ENCODE results near the gene NUP54.

DNA sequence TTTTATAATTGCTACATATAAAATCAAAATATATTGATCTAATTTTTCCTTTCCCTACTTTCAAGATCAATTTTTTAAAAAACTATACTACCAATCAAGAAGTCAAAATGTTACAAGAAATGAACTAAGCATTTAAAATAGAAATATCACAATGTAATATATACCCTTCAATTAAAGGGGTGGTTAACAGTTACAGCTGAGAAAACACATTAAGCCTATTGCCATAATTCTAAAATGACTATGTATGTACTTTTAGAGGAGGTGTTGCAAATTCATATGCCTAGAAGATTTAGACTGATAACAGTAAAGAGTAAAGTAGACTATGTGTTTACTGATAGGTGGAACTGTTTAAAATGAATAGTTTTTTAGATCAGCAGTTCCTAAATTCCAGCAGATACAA, 3.7 kb downstream of the NUP54 start:
- TF ChIP-seq, protein P1, sequence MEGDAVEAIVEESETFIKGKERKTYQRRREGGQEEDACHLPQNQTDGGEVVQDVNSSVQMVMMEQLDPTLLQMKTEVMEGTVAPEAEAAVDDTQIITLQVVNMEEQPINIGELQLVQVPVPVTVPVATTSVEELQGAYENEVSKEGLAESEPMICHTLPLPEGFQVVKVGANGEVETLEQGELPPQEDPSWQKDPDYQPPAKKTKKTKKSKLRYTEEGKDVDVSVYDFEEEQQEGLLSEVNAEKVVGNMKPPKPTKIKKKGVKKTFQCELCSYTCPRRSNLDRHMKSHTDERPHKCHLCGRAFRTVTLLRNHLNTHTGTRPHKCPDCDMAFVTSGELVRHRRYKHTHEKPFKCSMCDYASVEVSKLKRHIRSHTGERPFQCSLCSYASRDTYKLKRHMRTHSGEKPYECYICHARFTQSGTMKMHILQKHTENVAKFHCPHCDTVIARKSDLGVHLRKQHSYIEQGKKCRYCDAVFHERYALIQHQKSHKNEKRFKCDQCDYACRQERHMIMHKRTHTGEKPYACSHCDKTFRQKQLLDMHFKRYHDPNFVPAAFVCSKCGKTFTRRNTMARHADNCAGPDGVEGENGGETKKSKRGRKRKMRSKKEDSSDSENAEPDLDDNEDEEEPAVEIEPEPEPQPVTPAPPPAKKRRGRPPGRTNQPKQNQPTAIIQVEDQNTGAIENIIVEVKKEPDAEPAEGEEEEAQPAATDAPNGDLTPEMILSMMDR (IDR thresholded peaks at IDR 0.05): no peak
- TF ChIP-seq POLR2A (IDR thresholded peaks at IDR 0.05) (no peak), EP300 (IDR thresholded peaks at IDR 0.05) (no peak), POLR2AphosphoS5 (IDR thresholded peaks at IDR 0.05) (no peak)
